K562 (cell line): ENCODE data around the gene FOXD2. TPM values are rescaled to one million over a fixed set of nuclear protein-coding genes. Genes with fewer than 3 reads are reported as not detected.

Experiments used
- CBFB ChIP-seq: sonication (generic); formaldehyde crosslinking; IDR thresholded peaks from 2 replicates; pipeline ENCODE4 v1.4.0; 2020; ENCODE audit warnings: mild to moderate bottlenecking, missing genetic modification reagents
- CC2D1A ChIP-seq: fragments of 450-650 bp; IDR thresholded peaks from 2 replicates; pipeline ENCODE4 v1.6.1; 2017; ENCODE audit warnings: mild to moderate bottlenecking
- CTBP1 ChIP-seq: fragments of 450-650 bp; IDR thresholded peaks from 2 replicates; pipeline ENCODE4 v1.6.1; 2016; ENCODE audit warnings: borderline replicate concordance
- DPF2 ChIP-seq: fragments of 450-650 bp; IDR thresholded peaks from 2 replicates; pipeline ENCODE4 v1.6.1; 2016
- ELF1 ChIP-seq: fragments of 200-800 bp; sonication (Bioruptor generic); IDR thresholded peaks from 2 replicates; pipeline ENCODE4 v1.6.1; 2016; ENCODE audit warnings: missing genetic modification characterization, missing compliant biosample characterization
- RB1 ChIP-seq: fragments of 450-650 bp; IDR thresholded peaks from 2 replicates; pipeline ENCODE4 v1.6.1; 2017; ENCODE audit warnings: low read depth, mild to moderate bottlenecking
- YY1 ChIP-seq, 3 experiments: IDR thresholded peaks; 2 replicates each; pipeline ENCODE4 v1.6.1; 2011; ENCODE audit warnings: low read length in 2 of 3, mild to moderate bottlenecking in 2 of 3, moderate library complexity in 2 of 3, borderline replicate concordance in 1 of 3, control low read depth in 1 of 3, low read depth in 1 of 3; ENCODE audit not compliant: insufficient read depth in 3 of 3, insufficient replicate concordance in 2 of 3, control insufficient read depth in 1 of 3, insufficient read length in 1 of 3; ENCODE audit errors: extremely low read depth in 1 of 3
- ZBTB7A ChIP-seq: IDR thresholded peaks from 2 replicates; pipeline ENCODE4 v1.6.1; 2011; ENCODE audit warnings: low read depth, mild to moderate bottlenecking, low read length, moderate library complexity, borderline replicate concordance; ENCODE audit not compliant: control insufficient read depth
- ZNF57 ChIP-seq: fragments of 450-650 bp; formaldehyde crosslinking; IDR thresholded peaks from 2 replicates; pipeline ENCODE4 v1.4.0; 2020; ENCODE audit warnings: mild to moderate bottlenecking, moderate library complexity
- polyA plus RNA-seq, 8 experiments: library from polyadenylated mRNA; depleted of rRNA in 4 of 8; stranded (reverse) in 5 of 8; unstranded in 3 of 8; fragments of >200 nt; fragmentation: Nextera tagmentation in 2 of 8; fragmentation: Illumina TruSeq in 1 of 8; extraction: Ambion mirVana in 2 of 8; extraction: Trizol in 1 of 8; gene quantifications; 2 replicates each; pipeline versions ENCODE4 v1.2.1 to v1.2.3, GENCODE V29; 2011 to 2014; ENCODE audit warnings: inconsistent platforms in 1 of 8, missing spikeins in 1 of 8
- total RNA-seq, 7 experiments: library from RNA; depleted of rRNA in 6 of 7; stranded (reverse); fragments of >200 nt in 6 of 7; fragmentation: Illumina TruSeq in 2 of 7; extraction: Trizol in 2 of 7; gene quantifications; 2 replicates each; pipeline versions ENCODE4 v1.2.1 to v1.2.3, GENCODE V29; 2011 to 2021; ENCODE audit warnings: low replicate concordance in 1 of 7
- TF ChIP-seq, protein P1 (sequence below): fragments of 450-650 bp; IDR thresholded peaks from 2 replicates; pipeline ENCODE4 v1.6.1; 2016; ENCODE audit warnings: mild to moderate bottlenecking, moderate library complexity
- TF ChIP-seq, protein P2 (sequence below), 3 experiments: IDR thresholded peaks in 2 of 3; conservative IDR thresholded peaks in 1 of 3; 2 replicates each; pipeline ENCODE4 v1.5.1; 2011 to 2012; ENCODE audit warnings: low read length in 3 of 3, mild to moderate bottlenecking in 3 of 3, control low read depth in 2 of 3, improper control_type of control experiment in 1 of 3, inconsistent platforms in 1 of 3, low read depth in 1 of 3, mixed read lengths in 1 of 3, moderate library complexity in 1 of 3; ENCODE audit not compliant: insufficient read depth in 2 of 3

Gene FOXD2
- total and polyA plus RNA-seq, 9 of the 15 experiments (the other 6 are each of a cell fraction or from before 2014, with no cell fraction given), result 0.06 to 1.2 (median 0.22) TPM

DNA sequence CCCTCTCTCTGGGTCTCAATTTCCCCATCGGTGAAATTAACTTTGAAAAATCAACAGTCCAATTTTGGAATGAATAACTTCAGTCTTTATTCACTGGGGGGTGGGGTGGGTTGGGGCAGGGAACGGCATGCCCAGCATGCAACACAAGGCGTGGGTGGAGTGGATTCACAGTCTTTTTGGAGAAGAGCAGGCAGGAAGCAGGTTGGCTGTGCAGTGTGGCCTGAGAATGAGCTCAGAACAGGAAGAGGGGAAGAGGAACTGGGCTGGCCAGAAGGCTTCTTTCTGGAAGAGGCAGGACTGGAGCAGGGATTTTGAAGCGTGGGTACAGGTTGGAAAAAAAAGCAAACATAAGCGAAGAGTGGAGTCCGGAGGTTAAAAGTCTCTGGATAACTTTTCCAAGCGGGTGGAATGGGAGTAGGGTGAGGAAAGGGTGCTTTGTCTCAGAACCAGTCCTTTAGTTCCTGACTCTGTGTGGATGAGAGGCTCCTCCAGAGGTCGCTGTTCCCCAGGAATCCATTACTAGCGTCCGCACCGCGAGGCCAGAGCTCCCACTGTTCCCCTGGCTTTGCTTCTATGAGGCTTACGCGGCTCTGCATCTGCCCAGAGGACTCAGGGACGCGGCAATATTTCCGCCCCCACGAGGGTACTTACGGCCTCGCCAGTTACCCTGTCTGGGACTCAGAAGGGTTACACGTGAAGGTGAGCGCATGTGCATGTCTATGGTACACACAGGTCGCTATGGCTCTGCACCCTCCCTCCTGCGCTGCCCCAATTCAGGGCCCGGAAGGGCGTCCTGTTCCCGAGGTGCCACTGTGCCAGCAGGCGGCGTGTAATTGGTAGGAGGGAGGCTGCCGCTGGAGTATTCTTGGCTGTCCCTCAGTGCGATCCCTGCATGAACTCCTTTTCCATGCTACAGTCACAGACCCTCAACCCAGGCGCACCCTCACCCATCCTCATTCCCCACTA is 5.5 kb upstream of the FOXD2 start (continued):
- TF ChIP-seq, protein P1, sequence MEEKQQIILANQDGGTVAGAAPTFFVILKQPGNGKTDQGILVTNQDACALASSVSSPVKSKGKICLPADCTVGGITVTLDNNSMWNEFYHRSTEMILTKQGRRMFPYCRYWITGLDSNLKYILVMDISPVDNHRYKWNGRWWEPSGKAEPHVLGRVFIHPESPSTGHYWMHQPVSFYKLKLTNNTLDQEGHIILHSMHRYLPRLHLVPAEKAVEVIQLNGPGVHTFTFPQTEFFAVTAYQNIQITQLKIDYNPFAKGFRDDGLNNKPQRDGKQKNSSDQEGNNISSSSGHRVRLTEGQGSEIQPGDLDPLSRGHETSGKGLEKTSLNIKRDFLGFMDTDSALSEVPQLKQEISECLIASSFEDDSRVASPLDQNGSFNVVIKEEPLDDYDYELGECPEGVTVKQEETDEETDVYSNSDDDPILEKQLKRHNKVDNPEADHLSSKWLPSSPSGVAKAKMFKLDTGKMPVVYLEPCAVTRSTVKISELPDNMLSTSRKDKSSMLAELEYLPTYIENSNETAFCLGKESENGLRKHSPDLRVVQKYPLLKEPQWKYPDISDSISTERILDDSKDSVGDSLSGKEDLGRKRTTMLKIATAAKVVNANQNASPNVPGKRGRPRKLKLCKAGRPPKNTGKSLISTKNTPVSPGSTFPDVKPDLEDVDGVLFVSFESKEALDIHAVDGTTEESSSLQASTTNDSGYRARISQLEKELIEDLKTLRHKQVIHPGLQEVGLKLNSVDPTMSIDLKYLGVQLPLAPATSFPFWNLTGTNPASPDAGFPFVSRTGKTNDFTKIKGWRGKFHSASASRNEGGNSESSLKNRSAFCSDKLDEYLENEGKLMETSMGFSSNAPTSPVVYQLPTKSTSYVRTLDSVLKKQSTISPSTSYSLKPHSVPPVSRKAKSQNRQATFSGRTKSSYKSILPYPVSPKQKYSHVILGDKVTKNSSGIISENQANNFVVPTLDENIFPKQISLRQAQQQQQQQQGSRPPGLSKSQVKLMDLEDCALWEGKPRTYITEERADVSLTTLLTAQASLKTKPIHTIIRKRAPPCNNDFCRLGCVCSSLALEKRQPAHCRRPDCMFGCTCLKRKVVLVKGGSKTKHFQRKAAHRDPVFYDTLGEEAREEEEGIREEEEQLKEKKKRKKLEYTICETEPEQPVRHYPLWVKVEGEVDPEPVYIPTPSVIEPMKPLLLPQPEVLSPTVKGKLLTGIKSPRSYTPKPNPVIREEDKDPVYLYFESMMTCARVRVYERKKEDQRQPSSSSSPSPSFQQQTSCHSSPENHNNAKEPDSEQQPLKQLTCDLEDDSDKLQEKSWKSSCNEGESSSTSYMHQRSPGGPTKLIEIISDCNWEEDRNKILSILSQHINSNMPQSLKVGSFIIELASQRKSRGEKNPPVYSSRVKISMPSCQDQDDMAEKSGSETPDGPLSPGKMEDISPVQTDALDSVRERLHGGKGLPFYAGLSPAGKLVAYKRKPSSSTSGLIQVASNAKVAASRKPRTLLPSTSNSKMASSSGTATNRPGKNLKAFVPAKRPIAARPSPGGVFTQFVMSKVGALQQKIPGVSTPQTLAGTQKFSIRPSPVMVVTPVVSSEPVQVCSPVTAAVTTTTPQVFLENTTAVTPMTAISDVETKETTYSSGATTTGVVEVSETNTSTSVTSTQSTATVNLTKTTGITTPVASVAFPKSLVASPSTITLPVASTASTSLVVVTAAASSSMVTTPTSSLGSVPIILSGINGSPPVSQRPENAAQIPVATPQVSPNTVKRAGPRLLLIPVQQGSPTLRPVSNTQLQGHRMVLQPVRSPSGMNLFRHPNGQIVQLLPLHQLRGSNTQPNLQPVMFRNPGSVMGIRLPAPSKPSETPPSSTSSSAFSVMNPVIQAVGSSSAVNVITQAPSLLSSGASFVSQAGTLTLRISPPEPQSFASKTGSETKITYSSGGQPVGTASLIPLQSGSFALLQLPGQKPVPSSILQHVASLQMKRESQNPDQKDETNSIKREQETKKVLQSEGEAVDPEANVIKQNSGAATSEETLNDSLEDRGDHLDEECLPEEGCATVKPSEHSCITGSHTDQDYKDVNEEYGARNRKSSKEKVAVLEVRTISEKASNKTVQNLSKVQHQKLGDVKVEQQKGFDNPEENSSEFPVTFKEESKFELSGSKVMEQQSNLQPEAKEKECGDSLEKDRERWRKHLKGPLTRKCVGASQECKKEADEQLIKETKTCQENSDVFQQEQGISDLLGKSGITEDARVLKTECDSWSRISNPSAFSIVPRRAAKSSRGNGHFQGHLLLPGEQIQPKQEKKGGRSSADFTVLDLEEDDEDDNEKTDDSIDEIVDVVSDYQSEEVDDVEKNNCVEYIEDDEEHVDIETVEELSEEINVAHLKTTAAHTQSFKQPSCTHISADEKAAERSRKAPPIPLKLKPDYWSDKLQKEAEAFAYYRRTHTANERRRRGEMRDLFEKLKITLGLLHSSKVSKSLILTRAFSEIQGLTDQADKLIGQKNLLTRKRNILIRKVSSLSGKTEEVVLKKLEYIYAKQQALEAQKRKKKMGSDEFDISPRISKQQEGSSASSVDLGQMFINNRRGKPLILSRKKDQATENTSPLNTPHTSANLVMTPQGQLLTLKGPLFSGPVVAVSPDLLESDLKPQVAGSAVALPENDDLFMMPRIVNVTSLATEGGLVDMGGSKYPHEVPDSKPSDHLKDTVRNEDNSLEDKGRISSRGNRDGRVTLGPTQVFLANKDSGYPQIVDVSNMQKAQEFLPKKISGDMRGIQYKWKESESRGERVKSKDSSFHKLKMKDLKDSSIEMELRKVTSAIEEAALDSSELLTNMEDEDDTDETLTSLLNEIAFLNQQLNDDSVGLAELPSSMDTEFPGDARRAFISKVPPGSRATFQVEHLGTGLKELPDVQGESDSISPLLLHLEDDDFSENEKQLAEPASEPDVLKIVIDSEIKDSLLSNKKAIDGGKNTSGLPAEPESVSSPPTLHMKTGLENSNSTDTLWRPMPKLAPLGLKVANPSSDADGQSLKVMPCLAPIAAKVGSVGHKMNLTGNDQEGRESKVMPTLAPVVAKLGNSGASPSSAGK, result peak; percentile 28; the same call in 1 of the 2 replicates
- TF ChIP-seq YY1 (IDR thresholded peaks at IDR 0.05; ENCODE audit: borderline replicate concordance in 1 of 3, control insufficient read depth in 1 of 3, extremely low read depth in 1 of 3, insufficient read depth in 3 of 3, insufficient read length in 1 of 3, insufficient replicate concordance in 2 of 3, low read depth in 1 of 3, low read length in 2 of 3) (peak in 2 of 3 experiments; percentile 52 to 77), ZNF57 (CRISPR knock-in tag) (no peak), CBFB (0 out of 2 replicates have a peak, but pooled peaks have one; percentile 40), DPF2 (0 out of 2 replicates have a peak, but pooled peaks have one; percentile 17), RB1 (0 out of 2 replicates have a peak, but pooled peaks have one; percentile 25), CTBP1 (peak; percentile 35; the same call in 1 of the 2 replicates), CC2D1A (0 out of 2 replicates have a peak, but pooled peaks have one; percentile 34), ELF1 (tag) (0 out of 2 replicates have a peak, but pooled peaks have one; percentile 31), ZBTB7A (0 out of 2 replicates have a peak, but pooled peaks have one; percentile 14)
- TF ChIP-seq, protein P2, sequence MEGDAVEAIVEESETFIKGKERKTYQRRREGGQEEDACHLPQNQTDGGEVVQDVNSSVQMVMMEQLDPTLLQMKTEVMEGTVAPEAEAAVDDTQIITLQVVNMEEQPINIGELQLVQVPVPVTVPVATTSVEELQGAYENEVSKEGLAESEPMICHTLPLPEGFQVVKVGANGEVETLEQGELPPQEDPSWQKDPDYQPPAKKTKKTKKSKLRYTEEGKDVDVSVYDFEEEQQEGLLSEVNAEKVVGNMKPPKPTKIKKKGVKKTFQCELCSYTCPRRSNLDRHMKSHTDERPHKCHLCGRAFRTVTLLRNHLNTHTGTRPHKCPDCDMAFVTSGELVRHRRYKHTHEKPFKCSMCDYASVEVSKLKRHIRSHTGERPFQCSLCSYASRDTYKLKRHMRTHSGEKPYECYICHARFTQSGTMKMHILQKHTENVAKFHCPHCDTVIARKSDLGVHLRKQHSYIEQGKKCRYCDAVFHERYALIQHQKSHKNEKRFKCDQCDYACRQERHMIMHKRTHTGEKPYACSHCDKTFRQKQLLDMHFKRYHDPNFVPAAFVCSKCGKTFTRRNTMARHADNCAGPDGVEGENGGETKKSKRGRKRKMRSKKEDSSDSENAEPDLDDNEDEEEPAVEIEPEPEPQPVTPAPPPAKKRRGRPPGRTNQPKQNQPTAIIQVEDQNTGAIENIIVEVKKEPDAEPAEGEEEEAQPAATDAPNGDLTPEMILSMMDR (IDR thresholded peaks at IDR 0.05 in 2 of 3, conservative IDR thresholded peaks at IDR 0.05 in 1 of 3; ENCODE audit: insufficient read depth in 2 of 3, low read depth in 1 of 3, low read length in 3 of 3), result peak; percentile 85 to 94 (median 94)
